Suppressor macrophage treated with lipopolysaccharide for 4 hours (primary cell): ENCODE measurements around the gene NHERF1.
A peak's percentile ranks its signal among the peaks of the same experiment; 100 is the strongest.

Experiments
- DNase-seq: peaks from one replicate; pipeline ENCODE4 v3.0.0-alpha.2; 2020

The NHERF1 gene

GRCh38 chr17:74769856-74770497 lies 21.5 kb downstream of the NHERF1 start:
- DNase-seq = no peak

GRCh38 chr17:74770498-74771318 lies 22.3 kb downstream of the NHERF1 start:
- no peak for DNase-seq

DNA sequence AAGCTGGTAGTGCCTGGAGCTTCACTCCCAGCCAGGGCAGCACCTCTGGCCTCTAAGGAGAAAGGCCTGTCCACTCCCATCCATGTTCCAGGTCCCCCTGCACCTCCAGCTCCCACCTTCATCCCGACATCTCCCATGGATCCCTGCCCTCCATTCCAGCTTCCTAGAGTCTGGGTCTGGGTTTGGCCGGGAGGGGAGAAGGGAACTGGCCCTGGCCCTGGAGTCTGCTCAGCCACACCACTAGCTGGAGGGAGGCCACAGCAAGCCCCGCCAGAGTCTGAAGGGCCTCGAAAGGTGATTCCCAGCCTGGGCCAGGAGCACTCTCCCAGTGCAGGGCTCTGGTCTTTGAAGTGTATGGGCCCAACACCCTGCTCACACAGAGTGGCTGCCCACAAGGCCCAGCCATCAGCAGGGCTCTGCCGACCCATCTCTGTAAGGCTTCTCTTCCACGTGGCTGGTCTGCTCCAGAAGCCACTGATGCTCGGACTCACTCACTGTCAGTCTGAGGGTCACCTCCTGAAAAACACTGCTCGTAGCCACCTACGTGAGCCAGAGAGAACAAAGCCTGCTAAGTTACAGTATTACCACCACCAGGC lies 23.0 kb downstream of the NHERF1 start:
- no peak for DNase-seq

DNA sequence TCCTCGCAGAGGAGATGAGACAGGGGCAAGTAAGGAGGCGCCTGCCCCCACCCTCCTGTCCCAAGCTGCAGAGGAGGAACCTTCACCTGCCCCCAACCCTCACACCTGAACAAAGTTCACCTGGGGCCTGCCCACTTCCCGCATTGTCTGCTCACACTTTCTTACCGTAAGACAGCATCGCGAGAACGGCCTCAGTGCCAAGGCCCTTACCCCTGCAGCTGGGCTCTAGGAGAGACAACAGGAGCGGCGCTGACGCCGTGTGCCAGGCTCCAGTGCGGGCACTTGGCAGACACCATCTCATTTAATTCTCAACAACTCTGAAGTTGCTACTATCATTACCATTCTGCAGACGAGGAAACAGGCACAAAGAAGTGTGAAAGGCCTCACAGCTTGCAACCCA lies 23.6 kb downstream of the NHERF1 start:
- DNase-seq = no peak

DNA sequence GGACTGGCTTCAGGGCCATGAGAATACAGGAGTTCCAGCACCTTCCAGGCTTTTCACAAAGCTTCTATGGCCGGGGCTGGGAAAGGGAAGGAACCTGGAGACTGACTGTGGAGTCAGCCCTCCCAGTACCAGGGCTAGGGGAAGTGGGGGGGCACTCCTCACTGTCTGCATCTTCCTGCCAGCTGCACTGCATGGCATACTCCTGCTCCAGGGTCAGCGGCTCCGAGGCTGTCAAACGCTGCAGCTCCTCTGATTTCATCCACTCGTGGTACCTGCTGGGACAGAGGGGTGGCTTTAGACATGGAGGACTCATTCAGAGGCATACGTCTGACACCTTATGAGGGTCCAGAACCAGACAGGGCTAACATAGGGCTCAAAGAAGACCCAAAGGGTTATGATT lies 25.0 kb downstream of the NHERF1 start:
- DNase-seq = no peak

DNA sequence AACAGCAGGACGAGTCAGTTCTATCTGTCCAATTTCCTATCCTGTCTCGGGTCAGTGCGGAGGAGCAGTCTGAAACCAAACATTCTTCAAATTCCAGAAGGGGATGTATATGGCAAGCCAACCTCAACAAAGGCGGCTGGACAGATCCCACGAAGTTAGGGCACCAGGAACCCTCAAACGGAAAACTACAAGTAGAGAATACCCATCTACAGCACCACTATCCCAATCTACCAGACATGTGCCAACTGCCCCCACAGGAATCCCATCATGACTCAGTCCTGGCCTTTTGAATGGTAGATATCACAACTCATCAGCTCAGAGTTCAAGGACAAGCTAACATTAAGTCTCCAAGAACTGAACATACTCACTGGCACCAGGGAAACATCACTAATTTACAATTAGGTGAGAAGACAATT lies 25.5 kb downstream of the NHERF1 start:
- DNase-seq = no peak

DNA sequence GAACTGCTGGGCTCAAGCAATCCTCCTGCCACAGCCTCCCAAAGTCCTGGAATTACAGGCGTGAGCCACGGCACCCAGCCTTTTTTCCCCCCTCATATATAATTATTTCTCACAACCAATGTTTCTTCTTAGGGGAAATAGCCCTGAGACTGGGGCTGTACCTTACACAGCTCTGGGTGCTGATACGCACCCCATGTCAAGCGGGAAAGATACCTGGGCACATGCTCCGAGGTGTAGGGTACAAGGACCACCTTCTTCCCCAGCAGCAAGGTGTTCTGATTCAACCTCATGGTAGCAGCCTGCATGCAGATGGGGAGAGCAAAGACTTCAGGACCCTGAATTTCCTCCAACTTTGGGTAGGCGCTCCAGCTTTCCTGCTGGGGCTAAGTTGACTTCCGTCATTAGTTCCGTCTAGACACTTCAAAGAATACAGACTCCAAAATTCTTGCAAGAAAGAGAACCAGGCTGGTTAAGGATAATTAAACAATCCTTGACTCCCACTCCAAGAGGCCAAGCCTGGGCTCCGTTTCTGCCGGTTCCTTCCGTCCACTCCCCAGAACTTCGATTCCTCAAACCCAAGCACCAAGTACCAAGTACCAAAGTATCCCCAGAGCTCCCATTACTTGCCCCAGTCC lies 27.1 kb downstream of the NHERF1 start:
- DNase-seq = no peak

- DNase-seq = peak; percentile 100
These were observed 27.9 kb downstream of the NHERF1 start, which contains the start of gene NAT9 for GRCh38 chr17:74776044-74776962. Gene NAT9 (minus strand): TSS chr17:74776345. CDS start chr17:74775698, 647 bp downstream.

GRCh38 chr17:74776990-74777389 lies 28.6 kb downstream of the NHERF1 start:
- DNase-seq = no peak

GRCh38 chr17:74777901-74778515 lies 29.6 kb downstream of the NHERF1 start:
- DNase-seq = no peak

DNA sequence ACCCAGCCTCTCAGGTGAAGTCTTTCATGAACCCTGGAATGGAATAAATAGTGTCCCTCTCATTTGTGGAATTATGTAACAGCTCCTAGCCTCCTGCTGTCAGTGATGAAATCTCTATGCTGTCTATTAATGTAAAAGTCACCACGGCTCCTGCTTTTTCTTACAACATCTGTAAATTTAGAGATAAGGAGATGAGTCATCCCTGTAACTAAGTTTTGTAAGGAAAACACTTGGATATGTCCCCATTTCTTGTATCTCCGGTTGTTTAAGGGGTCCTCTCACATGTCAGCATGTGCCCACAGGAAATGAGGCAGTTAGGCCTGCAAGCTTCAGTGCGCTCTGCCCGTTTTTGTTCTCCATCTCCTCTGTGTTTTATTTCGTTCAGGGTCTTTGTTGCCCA lies 30.5 kb downstream of the NHERF1 start:
- DNase-seq = peak; percentile 65

- DNase-seq = peak; percentile 42
These were observed 31.1 kb downstream of the NHERF1 start for GRCh38 chr17:74779501-74779900.

DNA sequence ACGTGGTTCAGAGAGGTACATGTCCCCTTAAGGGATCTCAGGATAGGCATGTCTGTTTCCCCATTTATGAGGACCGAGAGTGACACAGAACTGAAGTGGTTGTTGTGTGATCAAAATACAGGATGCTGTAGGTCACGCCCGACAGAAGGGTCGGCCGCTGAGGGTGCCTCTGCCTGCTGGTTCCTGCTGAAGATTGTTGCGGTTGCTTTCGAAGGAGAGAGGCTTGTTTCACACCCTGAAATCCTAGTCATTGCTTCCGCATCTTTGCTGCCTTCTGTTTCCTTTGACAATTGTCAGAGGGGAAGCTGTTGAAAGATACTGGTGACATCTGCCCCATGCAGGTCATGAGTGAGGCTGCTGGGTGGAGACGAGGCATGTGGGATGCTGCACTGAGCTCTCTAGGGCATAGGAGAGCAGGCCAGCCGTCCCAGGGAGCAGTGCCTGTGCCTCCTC lies 31.5 kb downstream of the NHERF1 start:
- peak; percentile 96 for DNase-seq

DNA sequence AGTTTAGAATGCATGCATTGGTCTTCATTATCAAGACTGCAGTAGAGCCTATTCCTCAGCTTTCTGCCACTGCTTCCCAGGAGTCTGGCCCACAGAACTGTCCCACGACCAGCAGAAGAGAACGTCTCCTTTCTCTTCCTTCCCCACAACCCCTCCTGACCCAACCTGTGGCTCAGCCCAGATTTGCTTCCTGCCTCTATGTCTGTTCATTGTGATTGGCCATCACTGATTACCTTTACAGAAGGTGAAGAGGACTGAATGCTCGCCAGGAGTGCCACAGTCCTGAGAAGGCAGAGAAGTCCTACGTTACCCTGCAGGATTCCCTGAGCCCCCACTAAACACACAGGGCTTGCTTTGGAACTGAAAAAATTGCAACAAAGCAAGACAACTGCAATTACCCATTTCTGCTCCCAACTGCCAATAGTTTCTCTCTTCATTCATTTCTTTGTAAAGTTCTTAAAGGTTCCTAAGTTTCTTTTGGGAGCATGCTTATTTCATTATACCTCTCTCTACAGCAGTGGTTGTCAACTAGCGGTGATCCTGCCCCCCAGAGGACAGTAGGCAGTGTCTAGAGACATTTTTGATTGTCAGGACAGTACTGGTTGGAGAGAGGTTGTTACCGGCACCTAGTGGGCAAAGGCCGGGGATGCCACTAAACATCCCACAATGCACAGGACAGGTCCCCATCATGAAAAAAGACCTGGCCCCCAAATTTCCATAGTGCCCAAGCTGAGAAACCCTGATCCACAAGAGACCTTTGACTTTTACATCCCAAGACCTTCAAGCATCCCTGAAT lies 32.2 kb downstream of the NHERF1 start:
- no peak for DNase-seq

DNA sequence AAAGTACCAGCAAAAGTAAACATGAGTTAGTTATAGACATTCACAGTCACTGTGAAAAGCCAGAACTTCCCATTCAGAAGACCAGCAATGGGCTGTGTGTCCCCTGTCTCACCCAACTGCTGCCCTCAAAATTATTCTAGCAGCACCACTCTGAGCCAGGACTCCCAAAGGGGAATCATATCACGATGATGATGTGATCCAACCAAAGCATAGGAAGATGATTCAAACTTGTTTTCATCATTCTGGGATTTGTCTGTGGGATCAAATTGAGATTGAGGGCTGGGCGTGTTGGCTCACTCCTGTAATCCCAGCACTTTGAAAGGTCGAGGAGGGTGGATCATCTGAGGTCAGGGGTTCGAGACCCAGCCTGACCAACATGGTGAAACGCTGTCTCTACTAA lies 34.1 kb downstream of the NHERF1 start:
- no peak for DNase-seq

GRCh38 chr17:74784125-74784810 lies 35.8 kb downstream of the NHERF1 start:
- no peak for DNase-seq

DNA sequence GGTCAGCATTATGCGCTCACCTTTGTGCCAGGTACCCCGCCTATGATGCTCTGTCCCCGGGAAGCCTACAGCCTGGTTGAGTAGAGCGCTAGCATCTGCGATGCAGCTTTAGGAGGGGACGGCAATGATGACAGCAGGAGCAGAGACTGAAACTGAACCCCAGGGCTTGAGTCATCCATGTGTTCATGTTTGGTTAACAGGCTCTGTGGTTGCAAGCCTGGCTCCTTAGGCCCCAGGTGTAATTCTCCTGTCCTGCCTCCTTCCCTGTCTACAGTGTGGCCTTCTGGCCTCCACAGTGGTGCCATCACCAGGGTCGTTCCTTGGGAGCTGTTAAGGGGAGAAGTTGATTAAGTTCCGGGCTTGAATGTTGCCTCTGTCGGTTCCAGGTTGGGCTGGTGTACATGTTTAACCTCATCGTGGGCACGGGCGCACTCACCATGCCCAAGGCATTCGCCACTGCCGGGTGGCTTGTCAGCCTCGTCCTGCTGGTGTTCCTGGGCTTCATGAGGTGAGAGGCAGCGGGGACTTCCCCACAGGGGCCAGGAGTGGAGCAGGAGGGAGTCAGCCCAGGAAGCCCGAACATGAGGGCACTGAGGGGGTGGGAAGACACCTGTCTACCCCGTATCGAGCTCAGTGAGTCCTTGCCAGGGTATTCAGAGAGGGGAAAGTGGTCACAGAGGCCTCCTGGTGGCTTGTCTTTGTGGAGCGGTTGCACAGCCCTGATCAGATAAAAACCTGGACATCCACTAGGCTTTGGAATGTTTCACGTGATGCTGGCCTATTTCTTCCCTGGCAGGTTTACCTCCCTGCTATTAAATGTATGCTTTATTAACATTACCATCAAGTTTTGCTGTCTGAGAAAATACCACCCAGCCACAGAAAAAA lies 36.9 kb downstream of the NHERF1 start:
- no peak for DNase-seq

GRCh38 chr17:74785981-74786360 lies 37.5 kb downstream of the NHERF1 start:
- no peak for DNase-seq

- DNase-seq = peak; percentile 79
These were observed 38.1 kb downstream of the NHERF1 start for GRCh38 chr17:74786431-74787055.
